DOHH2 (cell line): ENCODE results near the gene RBP4.

Source experiments
- EZH2phosphoT487 ChIP-seq: fragments of 200-600 bp; sonication (generic); IDR thresholded peaks from 2 replicates; pipeline ENCODE4 v1.6.1; 2017; ENCODE audit warnings: borderline replicate concordance, mild to moderate bottlenecking, antibody characterized with exemption, low read length, moderate library complexity, mixed read lengths
- TF ChIP-seq, protein P1 (sequence below): fragments of 200-600 bp; sonication (generic); IDR thresholded peaks from one replicate; pipeline ENCODE4 v1.5.1; 2014; ENCODE audit warnings: antibody characterized with exemption, mild to moderate bottlenecking, low read depth, low read length; ENCODE audit not compliant: poor library complexity, severe bottlenecking

GRCh38 chr10:93560541-93560940 is 40.5 kb downstream of the RBP4 start:
- TF ChIP-seq, protein P1, sequence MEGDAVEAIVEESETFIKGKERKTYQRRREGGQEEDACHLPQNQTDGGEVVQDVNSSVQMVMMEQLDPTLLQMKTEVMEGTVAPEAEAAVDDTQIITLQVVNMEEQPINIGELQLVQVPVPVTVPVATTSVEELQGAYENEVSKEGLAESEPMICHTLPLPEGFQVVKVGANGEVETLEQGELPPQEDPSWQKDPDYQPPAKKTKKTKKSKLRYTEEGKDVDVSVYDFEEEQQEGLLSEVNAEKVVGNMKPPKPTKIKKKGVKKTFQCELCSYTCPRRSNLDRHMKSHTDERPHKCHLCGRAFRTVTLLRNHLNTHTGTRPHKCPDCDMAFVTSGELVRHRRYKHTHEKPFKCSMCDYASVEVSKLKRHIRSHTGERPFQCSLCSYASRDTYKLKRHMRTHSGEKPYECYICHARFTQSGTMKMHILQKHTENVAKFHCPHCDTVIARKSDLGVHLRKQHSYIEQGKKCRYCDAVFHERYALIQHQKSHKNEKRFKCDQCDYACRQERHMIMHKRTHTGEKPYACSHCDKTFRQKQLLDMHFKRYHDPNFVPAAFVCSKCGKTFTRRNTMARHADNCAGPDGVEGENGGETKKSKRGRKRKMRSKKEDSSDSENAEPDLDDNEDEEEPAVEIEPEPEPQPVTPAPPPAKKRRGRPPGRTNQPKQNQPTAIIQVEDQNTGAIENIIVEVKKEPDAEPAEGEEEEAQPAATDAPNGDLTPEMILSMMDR, result no peak
- TF ChIP-seq EZH2phosphoT487, result no peak
